NCI-H1436 treated with DMSO at 0.1 percent for 48 hours (cell line): Measurements from ENCODE around the gene PTPRA.
A peak's percentile ranks its signal among the peaks of the same experiment; 100 is the strongest.
"Not testable (repeated sequence)": the region's sequence is repeated elsewhere in the genome, so short reads cannot be mapped to it uniquely, and the experiment has no call there.

ENCODE experiments used
- DNase-seq: peaks from one replicate; lab custom pipeline; 2025; lab: John Stamatoyannopoulos, UW

PTPRA gene

GRCh38 chr20:3045042-3045815 is 171.9 kb downstream of the PTPRA start:
- DNase-seq = no peak

- DNase-seq = no peak
Observed at GRCh38 chr20:3045816-3046676, 172.8 kb downstream of the PTPRA start, which contains the start of gene MRPS26. Gene MRPS26, plus strand, starts transcription at chr20:3046052. Its CDS starts 17 bp downstream, at chr20:3046069.

- DNase-seq = peak; percentile 68
Observed at GRCh38 chr20:3046677-3047462, 173.6 kb downstream of the PTPRA start.

GRCh38 chr20:3047486-3048419 is 174.5 kb downstream of the PTPRA start:
- no peak for DNase-seq

GRCh38 chr20:3051385-3052019 is 178.2 kb downstream of the PTPRA start:
- DNase-seq = no peak

GRCh38 chr20:3059489-3059888 is 186.2 kb downstream of the PTPRA start:
- no peak for DNase-seq

GRCh38 chr20:3064119-3064518 is 190.8 kb downstream of the PTPRA start:
- DNase-seq = not testable (repeated sequence)

GRCh38 chr20:3067139-3068014 is 194.1 kb downstream of the PTPRA start:
- no peak for DNase-seq

GRCh38 chr20:3068075-3068474 is 194.8 kb downstream of the PTPRA start:
- no peak for DNase-seq

- DNase-seq = peak; percentile 37
Observed at GRCh38 chr20:3068986-3069900, 196.0 kb downstream of the PTPRA start.

GRCh38 chr20:3070725-3071124 is 197.4 kb downstream of the PTPRA start:
- no peak for DNase-seq

GRCh38 chr20:3071266-3071609 is 198.0 kb downstream of the PTPRA start:
- DNase-seq = no peak

- DNase-seq = no peak
Observed at GRCh38 chr20:3071610-3072529, 198.6 kb downstream of the PTPRA start, which contains the start of gene OXT. Gene OXT, plus strand, starts transcription at chr20:3071620. Its CDS starts 36 bp downstream, at chr20:3071656.

GRCh38 chr20:3072530-3073250 is 199.4 kb downstream of the PTPRA start:
- DNase-seq = no peak

GRCh38 chr20:3073251-3073643 is 200.0 kb downstream of the PTPRA start:
- not testable (repeated sequence) for DNase-seq

- DNase-seq = no peak
Observed at GRCh38 chr20:3074812-3075211, 201.5 kb downstream of the PTPRA start.

GRCh38 chr20:3075315-3075714 is 202.0 kb downstream of the PTPRA start:
- DNase-seq = not testable (repeated sequence)
